HG03045 (cell line): ENCODE results near the gene PTTG1IP2.

Experiments used
- ATAC-seq: cut with Tn5 transposase; IDR thresholded peaks from one replicate; pipeline ENCODE4 v1.9.1; 2021; ENCODE audit warnings: mild to moderate bottlenecking, moderate library complexity; ENCODE audit not compliant: unreplicated experiment

PTTG1IP2 gene

DNA sequence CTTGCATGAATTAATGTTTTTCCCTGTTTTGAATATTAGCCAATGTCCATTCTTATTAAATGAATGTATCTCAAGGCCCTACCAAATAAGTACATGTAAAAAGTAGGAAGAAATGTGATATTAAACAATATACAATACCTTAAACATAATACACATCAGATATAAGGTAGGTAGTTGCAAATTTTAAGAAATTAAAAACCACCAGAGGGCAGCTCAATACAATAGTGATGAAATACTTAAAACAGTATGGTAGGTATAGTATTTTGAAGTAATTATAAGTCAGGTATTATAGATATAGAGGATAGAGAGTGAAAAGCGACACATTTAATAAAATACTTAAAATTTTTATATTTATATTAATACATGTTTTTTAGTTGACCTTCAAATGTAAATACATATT, 83.1 kb downstream of the PTTG1IP2 start:
- no peak for ATAC-seq

DNA sequence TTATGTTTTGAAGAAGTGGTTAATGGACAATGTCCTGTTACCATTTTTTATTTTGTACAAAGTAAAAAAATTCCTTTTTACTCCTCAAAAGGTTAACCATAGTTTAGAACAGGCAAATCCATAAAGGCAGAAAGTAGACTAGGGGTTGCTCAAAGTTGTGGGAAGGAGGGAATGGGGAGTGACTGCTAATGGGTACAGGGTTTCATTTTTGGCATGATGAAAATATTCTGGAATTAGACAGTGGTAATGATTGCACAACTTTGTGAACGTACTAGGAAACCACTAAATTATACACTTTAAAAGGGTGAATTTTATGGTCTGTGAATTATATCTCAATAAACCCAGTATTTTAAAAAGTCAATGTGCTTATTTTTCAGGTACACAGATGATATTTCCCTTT, 91.3 kb downstream of the PTTG1IP2 start:
- ATAC-seq = no peak
